Activated effector memory CD4-positive, alpha-beta T cell treated with Interleukin-2 at 50 U/mL for 16 hours (primary cell): ENCODE measurements around the gene PREX1.
A peak's percentile ranks its signal among the peaks of the same experiment; 100 is the strongest.

Experiments
- DNase-seq: peaks from one replicate; pipeline ENCODE4 v3.0.0-alpha.2; 2020

PREX1 gene

GRCh38 chr20:48629069-48629959 lies 198.5 kb downstream of the PREX1 start:
- DNase-seq = no peak

GRCh38 chr20:48627737-48628128 lies 200.1 kb downstream of the PREX1 start:
- no peak for DNase-seq

GRCh38 chr20:48626938-48627736 lies 200.7 kb downstream of the PREX1 start:
- DNase-seq = no peak

- no peak for DNase-seq
Measured at GRCh38 chr20:48626226-48626937, 201.4 kb downstream of the PREX1 start.

- no peak for DNase-seq
Measured at GRCh38 chr20:48625136-48625900, 202.5 kb downstream of the PREX1 start.

- DNase-seq = no peak
Measured at GRCh38 chr20:48624315-48625020, 203.3 kb downstream of the PREX1 start.

- no peak for DNase-seq
Measured at GRCh38 chr20:48623906-48624265, 203.9 kb downstream of the PREX1 start.

- DNase-seq = no peak
Measured at GRCh38 chr20:48623176-48623905, 204.5 kb downstream of the PREX1 start.

GRCh38 chr20:48622421-48622820 lies 205.4 kb downstream of the PREX1 start:
- no peak for DNase-seq

- no peak for DNase-seq
Measured at GRCh38 chr20:48621376-48622078, 206.3 kb downstream of the PREX1 start.

GRCh38 chr20:48620507-48621375 lies 207.1 kb downstream of the PREX1 start:
- peak; percentile 48 for DNase-seq

GRCh38 chr20:48620154-48620506 lies 207.7 kb downstream of the PREX1 start:
- DNase-seq = no peak

- DNase-seq = no peak
Measured at GRCh38 chr20:48619126-48620101, 208.4 kb downstream of the PREX1 start.

GRCh38 chr20:48618631-48619030 lies 209.2 kb downstream of the PREX1 start:
- DNase-seq = no peak

GRCh38 chr20:48618052-48618451 lies 209.7 kb downstream of the PREX1 start:
- no peak for DNase-seq

GRCh38 chr20:48617481-48617880 lies 210.3 kb downstream of the PREX1 start:
- DNase-seq = no peak

GRCh38 chr20:48616481-48616880 lies 211.3 kb downstream of the PREX1 start:
- no peak for DNase-seq

- DNase-seq = no peak
Measured at GRCh38 chr20:48615871-48616270, 211.9 kb downstream of the PREX1 start.
